MCF 10A (cell line): ENCODE results near the gene TMEM170B. TPM values are rescaled to one million over a fixed set of nuclear protein-coding genes. Genes with fewer than 3 reads are reported as not detected.

ENCODE experiments used
- BruUV-seq: library from RNA; stranded (reverse); fragments of 400-500 nt; replicated peaks from 2 replicates; lab custom pipeline; 2021; lab: Mats Ljungman, UMichigan
- CTCF ChIA-PET: fragments of 300-600 bp; sonication (Branson Sonifier 250); formaldehyde crosslinking; extraction: SDS; loops from one replicate; lab custom pipeline; 2021; ENCODE audit warnings: antibody characterized with exemption, inconsistent platforms; lab: Yijun Ruan, JAX
- POLR2A ChIA-PET: fragments of 300-600, 350-650 bp; sonication (Branson Sonifier 250); formaldehyde crosslinking; extraction: SDS; loops from one replicate; lab custom pipeline; 2020; ENCODE audit warnings: antibody characterized with exemption, inconsistent platforms; lab: Yijun Ruan, JAX
- DNase-seq: peaks from one replicate; pipeline ENCODE4 v3.0.0-alpha.2; 2018; ENCODE audit not compliant: unreplicated experiment
- H3K27ac Mint-ChIP-seq: one replicate; pipeline ENCODE4 v1.8.0; 2022; ENCODE audit warnings: mild to moderate bottlenecking, low read depth, mixed read lengths; ENCODE audit not compliant: unreplicated experiment
- H3K27me3 Mint-ChIP-seq: one replicate; pipeline ENCODE4 v1.8.0; 2022; ENCODE audit warnings: mixed read lengths; ENCODE audit not compliant: insufficient read depth, unreplicated experiment
- H3K36me3 Mint-ChIP-seq: one replicate; pipeline ENCODE4 v1.8.0; 2022; ENCODE audit warnings: mild to moderate bottlenecking, moderate library complexity, mixed read lengths; ENCODE audit not compliant: insufficient read depth, unreplicated experiment
- H3K4me1 Mint-ChIP-seq: one replicate; pipeline ENCODE4 v1.8.0; 2022; ENCODE audit warnings: mixed read lengths; ENCODE audit not compliant: insufficient read depth, unreplicated experiment
- H3K4me3 Mint-ChIP-seq: one replicate; pipeline ENCODE4 v1.8.0; 2022; ENCODE audit warnings: mild to moderate bottlenecking, moderate library complexity, mixed read lengths; ENCODE audit not compliant: unreplicated experiment
- H3K9me3 Mint-ChIP-seq: one replicate; pipeline ENCODE4 v1.8.0; 2022; ENCODE audit warnings: mixed read lengths; ENCODE audit not compliant: unreplicated experiment
- intact Hi-C: fragments of 100-400 bp; cut with micrococcal nuclease; formaldehyde crosslinking; loops from 2 replicates; pipeline ENCODE4 v1.14.1; 2022
- total RNA-seq: library from RNA; stranded (reverse); gene quantifications from 2 replicates; pipeline ENCODE4 v1.2.3, GENCODE V29; 2022
- TF ChIP-seq, protein P1 (sequence below): fragments of 200-600 bp; IDR thresholded peaks from one replicate; pipeline ENCODE4 v1.8.0; 2022; ENCODE audit warnings: antibody characterized with exemption, mild to moderate bottlenecking; ENCODE audit not compliant: unreplicated experiment

The TMEM170B gene
- total RNA-seq, 1 experiment from 2014 or later = 0.70 TPM

DNA sequence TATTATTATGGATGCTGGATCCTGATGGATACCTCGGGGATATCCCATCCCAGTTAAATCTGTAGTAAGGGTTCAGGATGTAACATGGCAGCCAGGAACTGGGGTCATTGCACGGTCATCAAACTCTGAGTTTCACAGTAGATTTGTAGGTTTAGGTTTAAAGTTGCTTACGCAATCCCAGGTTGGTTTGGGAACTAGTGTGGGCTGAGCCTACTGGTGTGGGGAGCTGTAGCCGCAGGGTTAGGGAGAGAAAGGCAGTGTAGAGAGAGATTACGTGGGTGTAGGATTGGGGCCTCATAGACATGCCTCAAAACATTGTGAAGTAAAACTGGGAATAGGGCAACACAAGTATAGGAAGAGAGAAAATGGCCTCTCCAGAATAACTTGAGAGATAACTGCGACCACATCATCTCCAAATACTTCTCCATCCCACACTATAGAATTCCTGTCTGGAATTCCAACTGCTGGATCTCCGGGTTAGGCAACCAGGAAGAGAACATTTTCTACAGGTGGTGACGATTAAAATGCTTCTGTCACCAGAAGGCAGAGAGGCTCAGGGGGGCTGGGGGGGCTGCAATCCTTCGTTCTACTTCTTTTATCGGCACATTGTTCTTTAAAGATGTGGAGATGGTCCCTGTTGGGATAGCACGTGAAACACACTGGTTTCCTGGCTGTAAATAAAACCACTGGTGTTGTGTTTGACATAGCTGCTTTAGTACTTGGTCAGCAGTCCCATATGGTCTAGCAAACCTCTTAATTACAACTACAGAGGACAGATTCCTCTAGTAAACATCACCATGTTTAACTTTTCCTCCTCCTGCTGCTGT is 44.9 kb upstream of the TMEM170B start:
- Mint-ChIP-seq H3K4me3 (no peak overlapping the region), H3K36me3 (no peaks in the 10 kb centered on the region), H3K27ac (no peak overlapping the region), H3K9me3 (no peaks in the 10 kb centered on the region), H3K27me3 (no peaks in the 10 kb centered on the region), H3K4me1 (no peaks in the 10 kb centered on the region)
- TF ChIP-seq, protein P1, sequence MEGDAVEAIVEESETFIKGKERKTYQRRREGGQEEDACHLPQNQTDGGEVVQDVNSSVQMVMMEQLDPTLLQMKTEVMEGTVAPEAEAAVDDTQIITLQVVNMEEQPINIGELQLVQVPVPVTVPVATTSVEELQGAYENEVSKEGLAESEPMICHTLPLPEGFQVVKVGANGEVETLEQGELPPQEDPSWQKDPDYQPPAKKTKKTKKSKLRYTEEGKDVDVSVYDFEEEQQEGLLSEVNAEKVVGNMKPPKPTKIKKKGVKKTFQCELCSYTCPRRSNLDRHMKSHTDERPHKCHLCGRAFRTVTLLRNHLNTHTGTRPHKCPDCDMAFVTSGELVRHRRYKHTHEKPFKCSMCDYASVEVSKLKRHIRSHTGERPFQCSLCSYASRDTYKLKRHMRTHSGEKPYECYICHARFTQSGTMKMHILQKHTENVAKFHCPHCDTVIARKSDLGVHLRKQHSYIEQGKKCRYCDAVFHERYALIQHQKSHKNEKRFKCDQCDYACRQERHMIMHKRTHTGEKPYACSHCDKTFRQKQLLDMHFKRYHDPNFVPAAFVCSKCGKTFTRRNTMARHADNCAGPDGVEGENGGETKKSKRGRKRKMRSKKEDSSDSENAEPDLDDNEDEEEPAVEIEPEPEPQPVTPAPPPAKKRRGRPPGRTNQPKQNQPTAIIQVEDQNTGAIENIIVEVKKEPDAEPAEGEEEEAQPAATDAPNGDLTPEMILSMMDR = no peak
- BruUV-seq = no TSS peak
- ChIA-PET CTCF (interaction anchor here (0.7 to 0.8 kb wide), 2 partner anchors 42 to 349 kb away, joined by 3 read pairs; no protein-coding TSS in a partner anchor), POLR2A (no interaction called here)
- intact Hi-C loops = no loop called here
- no peak for DNase-seq

DNA sequence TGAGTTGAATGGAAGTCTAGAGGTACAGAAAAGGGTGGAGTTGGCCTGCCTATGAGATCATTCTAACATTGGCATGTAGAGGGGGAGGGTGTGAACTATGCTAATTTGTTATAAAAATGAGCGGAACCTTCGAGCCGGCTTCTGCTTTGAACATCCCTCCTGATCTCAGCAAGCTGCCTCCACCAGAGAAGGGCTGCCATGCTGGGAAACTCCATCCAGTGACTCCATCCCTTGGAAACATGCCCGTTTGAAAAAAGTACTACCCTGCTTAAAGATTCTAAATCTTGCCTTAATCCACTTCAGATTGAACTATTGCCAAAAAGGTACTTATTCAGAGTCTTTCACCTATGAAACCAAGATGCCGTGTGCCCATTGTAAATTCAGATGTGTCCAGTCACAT is 43.6 kb upstream of the TMEM170B start:
- no peaks in the 10 kb centered on the region for H3K4me1 Mint-ChIP-seq
- H3K9me3 Mint-ChIP-seq = no peaks in the 10 kb centered on the region
- ChIA-PET POLR2A (interaction anchor here (4.6 kb wide), 1 partner anchor 350 kb away, joined by 33 read pairs; no protein-coding TSS in a partner anchor), CTCF (interaction anchor here (1.0 to 6.8 kb wide), 6 partner anchors 9 to 542 kb away, joined by 4 to 114 read pairs (median 16); no protein-coding TSS in a partner anchor)
- H3K36me3 Mint-ChIP-seq = no peaks in the 10 kb centered on the region
- H3K27ac Mint-ChIP-seq = no peak overlapping the region
- TF ChIP-seq, protein P1 = no peak
- no peak overlapping the region for H3K4me3 Mint-ChIP-seq
- no peak for DNase-seq
- intact Hi-C loops = no loop called here
- no peaks in the 10 kb centered on the region for H3K27me3 Mint-ChIP-seq
- BruUV-seq = no TSS peak

DNA sequence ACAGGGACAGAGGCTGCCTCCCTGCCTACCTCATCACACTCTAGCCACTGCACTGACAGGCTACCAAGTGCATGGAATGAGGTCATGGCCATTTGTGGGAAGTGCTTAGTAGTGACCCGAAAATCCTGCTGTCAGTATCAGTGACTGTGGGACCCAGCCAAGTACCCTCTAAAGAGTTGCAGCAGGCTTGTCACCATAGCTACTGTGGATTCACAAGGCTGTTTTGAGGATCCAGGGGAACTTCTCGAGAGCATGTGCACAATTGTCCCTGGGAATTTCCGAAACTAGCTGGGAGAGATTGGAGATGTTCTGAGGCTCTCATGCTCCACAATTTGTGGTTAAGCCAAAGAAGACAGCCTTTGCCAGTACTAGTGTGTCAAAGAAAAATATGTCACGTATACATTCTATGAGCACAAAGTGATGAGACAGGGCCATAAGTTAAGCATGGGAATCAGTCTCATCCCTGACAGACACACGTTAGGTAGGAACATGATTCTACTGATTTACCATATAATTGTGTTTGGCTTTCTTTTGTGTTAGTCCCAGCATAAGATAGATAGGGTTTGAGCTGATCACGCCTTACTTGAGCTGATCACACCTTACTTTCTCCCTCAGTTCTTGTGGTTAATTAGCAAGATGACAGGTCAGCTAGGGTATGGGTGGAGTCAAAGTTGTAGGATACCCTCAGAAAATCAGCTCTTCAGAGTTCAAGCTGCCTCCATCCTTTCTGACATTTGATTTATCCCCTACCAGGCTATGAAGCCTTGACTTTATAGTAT is 42.6 kb upstream of the TMEM170B start:
- POLR2A ChIA-PET = interaction anchor here (4.6 kb wide), 1 partner anchor 351 kb away, joined by 33 read pairs; no protein-coding TSS in a partner anchor

More for the DNA sequence above, 42.6 kb upstream of the TMEM170B start:
- no peak for DNase-seq
- Mint-ChIP-seq H3K4me3 (no peak overlapping the region), H3K9me3 (no peaks in the 10 kb centered on the region), H3K36me3 (no peaks in the 10 kb centered on the region), H3K27ac (peak overlapping the region; percentile 31), H3K27me3 (no peaks in the 10 kb centered on the region), H3K4me1 (peaks cover 4% of the 10 kb centered on the region)
- intact Hi-C loops = no loop called here
- TF ChIP-seq, protein P1 = no peak
- CTCF ChIA-PET = interaction anchor here (0.6 to 6.8 kb wide), 38 partner anchors 8 to 547 kb away, joined by 3 to 114 read pairs (median 6); no protein-coding TSS in a partner anchor
- BruUV-seq = no TSS peak
